GM12878 (cell line): ENCODE measurements around the gene COL4A2. TPM values are rescaled to one million over a fixed set of nuclear protein-coding genes. Genes with fewer than 3 reads are reported as not detected.

Source experiments
- ATAC-seq: fragments of 200-7000 bp; cut with Tn5 transposase; 3 replicates; pipeline ENCODE4 v1.9.1; 2020; ENCODE audit warnings: mild to moderate bottlenecking, moderate library complexity
- BruUV-seq: library from RNA; stranded (reverse); fragments of 400-500 nt; replicated peaks from 2 replicates; lab custom pipeline; 2021; lab: Mats Ljungman, UMichigan
- CTCF ChIA-PET: fragments of 300-600 bp; sonication (Branson Sonifier 250); formaldehyde crosslinking; extraction: SDS; loops from one replicate; lab custom pipeline; 2021; ENCODE audit warnings: inconsistent platforms; lab: Yijun Ruan, JAX
- POLR2A ChIA-PET: fragments of 350-600 bp; formaldehyde crosslinking; extraction: SDS; loops from one replicate; lab custom pipeline; 2021; ENCODE audit warnings: inconsistent platforms; lab: Charles Lee
- RAD21 ChIA-PET: fragments of 300-600 bp; sonication (Branson Sonifier 250); formaldehyde crosslinking; loops from one replicate; lab custom pipeline; 2023; ENCODE audit warnings: antibody characterized with exemption; ENCODE audit not compliant: unreplicated experiment; lab: Charles Lee
- SMC1A ChIA-PET: fragments of 300-600 bp; sonication (Branson Sonifier 250); formaldehyde crosslinking; loops from one replicate; lab custom pipeline; 2023; ENCODE audit not compliant: unreplicated experiment, uncharacterized antibody; lab: Charles Lee
- DNase-seq: peaks from one replicate; pipeline ENCODE4 v3.0.0-alpha.2; 2011; ENCODE audit warnings: low read depth, low spot score
- FAIRE-seq: peaks from 3 replicates; lab custom pipeline; 2011; peaks lifted over from hg19 to GRCh38; lab: Jason Lieb, UNC
- H2AFZ ChIP-seq: 2 replicates; pipeline ENCODE4 v1.6.0; 2011; ENCODE audit warnings: low read depth, low read length, control low read depth; ENCODE audit not compliant: control insufficient read depth
- H3K27ac ChIP-seq: 2 replicates; pipeline ENCODE4 v1.5.1; 2011; ENCODE audit warnings: control low read depth; ENCODE audit not compliant: control insufficient read depth, insufficient read depth
- H3K27me3 ChIP-seq, 2 experiments: replicated peaks in 1 of 2; 2 replicates each; pipeline versions ENCODE4 v1.6.0 to v1.6.1; 2011; ENCODE audit warnings: low read length in 1 of 2; ENCODE audit not compliant: control insufficient read depth in 2 of 2, insufficient read depth in 2 of 2
- H3K36me3 ChIP-seq, 2 experiments: 2 replicates each; pipeline ENCODE4 v1.5.1; 2011; ENCODE audit warnings: low read length in 1 of 2; ENCODE audit not compliant: control insufficient read depth in 2 of 2, insufficient read depth in 2 of 2
- H3K4me1 ChIP-seq: 2 replicates; pipeline ENCODE4 v1.6.1; 2011; ENCODE audit warnings: mild to moderate bottlenecking, low read length, moderate library complexity, mixed read lengths; ENCODE audit not compliant: control insufficient read depth, insufficient read depth
- H3K4me2 ChIP-seq: 2 replicates; pipeline ENCODE4 v1.6.0; 2011; ENCODE audit warnings: control low read depth; ENCODE audit not compliant: control insufficient read depth, insufficient read depth
- H3K4me3 ChIP-seq: fragments of 200-600 bp; sonication (generic); 2 replicates; pipeline ENCODE4 v1.5.1; 2016
- H3K79me2 ChIP-seq: 2 replicates; pipeline ENCODE4 v1.6.0; 2011; ENCODE audit warnings: low read length; ENCODE audit not compliant: control insufficient read depth, insufficient read depth
- H3K9ac ChIP-seq: 2 replicates; pipeline ENCODE4 v1.8.0; 2011; ENCODE audit warnings: low read length, control low read depth, mixed read lengths; ENCODE audit not compliant: control insufficient read depth, insufficient read depth
- H3K9me3 ChIP-seq: replicated peaks from 3 replicates; pipeline ENCODE4 v1.5.1; 2011; ENCODE audit warnings: mild to moderate bottlenecking, low read length; ENCODE audit not compliant: control insufficient read depth, insufficient read depth
- H4K20me1 ChIP-seq: 2 replicates; pipeline ENCODE4 v1.6.0; 2011; ENCODE audit not compliant: control insufficient read depth, insufficient read depth
- ATF7 ChIP-seq: fragments of 450-650 bp; IDR thresholded peaks from 2 replicates; pipeline ENCODE4 v1.6.1; 2016; ENCODE audit warnings: low read depth, mild to moderate bottlenecking
- BHLHE40 ChIP-seq, 2 experiments: fragments of 450-650 bp in 1 of 2; IDR thresholded peaks; 2 replicates each; pipeline ENCODE4 v1.6.1; 2011 to 2017; ENCODE audit warnings: low read depth in 2 of 2, borderline replicate concordance in 1 of 2, improper control_type of control experiment in 1 of 2, low read length in 1 of 2, mild to moderate bottlenecking in 1 of 2
- CBX5 ChIP-seq: sonication (generic); IDR thresholded peaks from 2 replicates; pipeline ENCODE4 v1.6.1; 2016; ENCODE audit warnings: low read depth, moderate library complexity, mild to moderate bottlenecking, inconsistent platforms
- CEBPB ChIP-seq, 2 experiments: fragments of 150-350 bp in 1 of 2; IDR thresholded peaks; 2 replicates each; pipeline ENCODE4 v1.6.1; 2012 to 2014; ENCODE audit warnings: low read depth in 2 of 2, low read length in 2 of 2, borderline replicate concordance in 1 of 2, inconsistent platforms in 1 of 2
- E2F4 ChIP-seq: IDR thresholded peaks from 2 replicates; pipeline ENCODE4 v1.6.1; 2012; ENCODE audit warnings: low read depth, low read length, improper control_type of control experiment
- IRF4 ChIP-seq: IDR thresholded peaks from 2 replicates; pipeline ENCODE4 v1.6.1; 2011; ENCODE audit warnings: low read depth, low read length
- IRF5 ChIP-seq: fragments of 450-650 bp; IDR thresholded peaks from 2 replicates; pipeline ENCODE4 v1.6.1; 2017; ENCODE audit warnings: borderline replicate concordance
- JUND ChIP-seq: IDR thresholded peaks from 2 replicates; pipeline ENCODE4 v1.6.1; 2012; ENCODE audit warnings: low read depth, mild to moderate bottlenecking, low read length, improper control_type of control experiment, moderate library complexity
- NFIC ChIP-seq: IDR thresholded peaks from 2 replicates; pipeline ENCODE4 v1.6.1; 2012; ENCODE audit warnings: low read depth, mild to moderate bottlenecking, inconsistent platforms, low read length, moderate library complexity
- RFX5 ChIP-seq: IDR thresholded peaks from 2 replicates; pipeline ENCODE4 v1.6.1; 2011; ENCODE audit warnings: low read depth, low read length, improper control_type of control experiment
- SPI1 ChIP-seq: IDR thresholded peaks from 2 replicates; pipeline ENCODE4 v1.6.1; 2011; ENCODE audit warnings: low read depth, mild to moderate bottlenecking, low read length, moderate library complexity, borderline replicate concordance; ENCODE audit not compliant: insufficient read depth
- WGBS: methylation state at CpG from one replicate; pipeline ENCODE4 v1.1.6; 2016; ENCODE audit warnings: low lambda C conversion rate; ENCODE audit not compliant: insufficient replicate concordance, insufficient coverage; ENCODE audit errors: missing lambda C conversion rate; 5-methylcytosine and 5-hydroxymethylcytosine counted together
- in situ Hi-C: fragments of 300-500 bp; cut with MboI; formaldehyde crosslinking; loops from 9 replicates; pipeline ENCODE4 v1.14.3; 2018; ENCODE audit warnings: mixed read lengths
- intact Hi-C: fragments of 100-400 bp; cut with micrococcal nuclease; formaldehyde crosslinking; loops from one replicate; pipeline ENCODE4 v1.14.2; 2022; ENCODE audit not compliant: unreplicated experiment
- polyA plus RNA-seq, 11 experiments: library from polyadenylated mRNA; depleted of rRNA in 4 of 11; unstranded in 6 of 11; stranded (reverse) in 5 of 11; fragments of >200 nt; fragmentation: Nextera tagmentation in 4 of 11; fragmentation: Illumina TruSeq in 1 of 11; extraction: Ambion mirVana in 4 of 11; extraction: Trizol in 1 of 11; gene quantifications; 1 replicate in 1 of 11; 2 replicates in 10 of 11; pipeline versions ENCODE4 v1.2.1 to v1.2.3, GENCODE V29; 2011 to 2016; ENCODE audit warnings: inconsistent platforms in 2 of 11, missing spikeins in 2 of 11, low read depth in 1 of 11
- total RNA-seq, 4 experiments: library from RNA; depleted of rRNA in 3 of 4; stranded (reverse); fragments of >200 nt in 3 of 4; fragmentation: Illumina TruSeq in 1 of 4; extraction: Trizol in 1 of 4; gene quantifications; 2 replicates each; pipeline versions ENCODE4 v1.2.1 to v1.2.3, GENCODE V29; 2013 to 2021
- TF ChIP-seq, protein P1 (sequence below): IDR thresholded peaks from 2 replicates; pipeline ENCODE4 v1.6.1; 2011; ENCODE audit warnings: mild to moderate bottlenecking, low read depth, low read length, moderate library complexity; ENCODE audit not compliant: insufficient replicate concordance
- TF ChIP-seq, protein P2 (sequence below): fragments of 450-650 bp; IDR thresholded peaks from 2 replicates; pipeline ENCODE4 v1.6.1; 2017; ENCODE audit warnings: mild to moderate bottlenecking, low read depth, inconsistent platforms; ENCODE audit not compliant: poor library complexity, severe bottlenecking

Gene COL4A2
- total and polyA plus RNA-seq, 10 of the 15 experiments (the other 5 are each of a cell fraction or from before 2014, with no cell fraction given): 0.16 to 1.6 (median 0.62) TPM; not detected in 3

- DNase-seq: no peak
- in situ Hi-C loops (no loop called here), intact Hi-C loops (loop anchor here (10.0 kb wide), 1 partner anchor 474 kb away; the partner anchor contains the start of gene ANKRD10)
- ChIA-PET POLR2A (interaction anchor here (1.0 kb wide), 1 partner anchor 37 kb away, joined by 3 read pairs; no protein-coding TSS in a partner anchor), SMC1A (interaction anchor here (1.3 kb wide), 1 partner anchor 194 kb away, joined by 3 read pairs; no protein-coding TSS in a partner anchor), CTCF (interaction anchor here (0.9 kb wide), 1 partner anchor 196 kb away, joined by 3 read pairs; no protein-coding TSS in a partner anchor), RAD21 (interaction anchor here (1.0 to 1.2 kb wide), 2 partner anchors 217 to 219 kb away, joined by 3 to 4 read pairs; no protein-coding TSS in a partner anchor)
- H3K9ac ChIP-seq: no peak overlapping the region
- H3K4me3 ChIP-seq: no peak overlapping the region
- BruUV-seq: no TSS peak
- H3K27me3 ChIP-seq: no peaks in the 10 kb centered on the region
- FAIRE-seq: no peak
- H3K4me2 ChIP-seq: no peak overlapping the region
- no peak overlapping the region for H2AFZ ChIP-seq
- H4K20me1 ChIP-seq: no peaks in the 10 kb centered on the region
- H3K4me1 ChIP-seq: peaks cover 30% of the 10 kb centered on the region
- TF ChIP-seq IRF5: no peak
- TF ChIP-seq E2F4: no peak
- TF ChIP-seq ATF7: no peak
- TF ChIP-seq RFX5: no peak
- no peak for TF ChIP-seq CEBPB (IDR thresholded peaks at IDR 0.05; ENCODE audit: borderline replicate concordance in 1 of 2, low read depth in 2 of 2, low read length in 2 of 2)
- TF ChIP-seq, protein P1, sequence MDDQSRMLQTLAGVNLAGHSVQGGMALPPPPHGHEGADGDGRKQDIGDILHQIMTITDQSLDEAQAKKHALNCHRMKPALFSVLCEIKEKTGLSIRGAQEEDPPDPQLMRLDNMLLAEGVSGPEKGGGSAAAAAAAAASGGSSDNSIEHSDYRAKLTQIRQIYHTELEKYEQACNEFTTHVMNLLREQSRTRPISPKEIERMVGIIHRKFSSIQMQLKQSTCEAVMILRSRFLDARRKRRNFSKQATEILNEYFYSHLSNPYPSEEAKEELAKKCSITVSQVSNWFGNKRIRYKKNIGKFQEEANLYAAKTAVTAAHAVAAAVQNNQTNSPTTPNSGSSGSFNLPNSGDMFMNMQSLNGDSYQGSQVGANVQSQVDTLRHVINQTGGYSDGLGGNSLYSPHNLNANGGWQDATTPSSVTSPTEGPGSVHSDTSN: no peak
- TF ChIP-seq CBX5: no peak
- no peak for TF ChIP-seq IRF4
- TF ChIP-seq, protein P2, sequence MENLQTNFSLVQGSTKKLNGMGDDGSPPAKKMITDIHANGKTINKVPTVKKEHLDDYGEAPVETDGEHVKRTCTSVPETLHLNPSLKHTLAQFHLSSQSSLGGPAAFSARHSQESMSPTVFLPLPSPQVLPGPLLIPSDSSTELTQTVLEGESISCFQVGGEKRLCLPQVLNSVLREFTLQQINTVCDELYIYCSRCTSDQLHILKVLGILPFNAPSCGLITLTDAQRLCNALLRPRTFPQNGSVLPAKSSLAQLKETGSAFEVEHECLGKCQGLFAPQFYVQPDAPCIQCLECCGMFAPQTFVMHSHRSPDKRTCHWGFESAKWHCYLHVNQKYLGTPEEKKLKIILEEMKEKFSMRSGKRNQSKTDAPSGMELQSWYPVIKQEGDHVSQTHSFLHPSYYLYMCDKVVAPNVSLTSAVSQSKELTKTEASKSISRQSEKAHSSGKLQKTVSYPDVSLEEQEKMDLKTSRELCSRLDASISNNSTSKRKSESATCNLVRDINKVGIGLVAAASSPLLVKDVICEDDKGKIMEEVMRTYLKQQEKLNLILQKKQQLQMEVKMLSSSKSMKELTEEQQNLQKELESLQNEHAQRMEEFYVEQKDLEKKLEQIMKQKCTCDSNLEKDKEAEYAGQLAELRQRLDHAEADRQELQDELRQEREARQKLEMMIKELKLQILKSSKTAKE: no peak
- TF ChIP-seq BHLHE40 (IDR thresholded peaks at IDR 0.05; ENCODE audit: borderline replicate concordance in 1 of 2, low read depth in 2 of 2, low read length in 1 of 2): no peak
- no peak for TF ChIP-seq NFIC
- TF ChIP-seq SPI1: no peak
- no peak for TF ChIP-seq JUND
- no peak overlapping the region for H3K27ac ChIP-seq
- no peaks in the 10 kb centered on the region for H3K79me2 ChIP-seq
- ATAC-seq: no peak
- H3K9me3 ChIP-seq: no peaks in the 10 kb centered on the region
- no peaks in the 10 kb centered on the region for H3K36me3 ChIP-seq
- 63% methylated on average over 17 of the region's 17 CpGs for WGBS
These were observed 134.1 kb downstream of the COL4A2 start for GRCh38 chr13:110440946-110441731.
